Osteocyte (in vitro differentiated cells): ENCODE results near the gene LRRC51. TPM values are rescaled to one million over a fixed set of nuclear protein-coding genes. Genes with fewer than 3 reads are reported as not detected.

Source experiments
- DNase-seq: peaks from one replicate; pipeline ENCODE4 v3.0.0; 2021; ENCODE audit warnings: mixed read lengths; ENCODE audit not compliant: unreplicated experiment; ENCODE audit errors: extremely low spot score
- H3K27ac Mint-ChIP-seq: one replicate; pipeline ENCODE4 v1.8.0; 2021; ENCODE audit warnings: mild to moderate bottlenecking, mixed read lengths; ENCODE audit not compliant: unreplicated experiment
- H3K27me3 Mint-ChIP-seq: one replicate; pipeline ENCODE4 v1.8.0; 2021; ENCODE audit warnings: mixed read lengths; ENCODE audit not compliant: unreplicated experiment
- H3K36me3 Mint-ChIP-seq: one replicate; pipeline ENCODE4 v1.8.0; 2021; ENCODE audit warnings: mixed read lengths; ENCODE audit not compliant: unreplicated experiment
- H3K4me1 Mint-ChIP-seq: one replicate; pipeline ENCODE4 v1.8.0; 2021; ENCODE audit warnings: mixed read lengths; ENCODE audit not compliant: unreplicated experiment
- H3K4me3 Mint-ChIP-seq: one replicate; pipeline ENCODE4 v1.8.0; 2021; ENCODE audit warnings: mild to moderate bottlenecking, moderate library complexity, mixed read lengths; ENCODE audit not compliant: unreplicated experiment
- H3K9me3 Mint-ChIP-seq: one replicate; pipeline ENCODE4 v1.8.0; 2021; ENCODE audit warnings: mixed read lengths; ENCODE audit not compliant: unreplicated experiment
- CTCF ChIP-seq: fragments of 200-600 bp; sonication (generic); IDR thresholded peaks from 2 replicates; pipeline ENCODE4 v1.5.0; 2021; ENCODE audit warnings: antibody characterized with exemption, mild to moderate bottlenecking, moderate library complexity
- total RNA-seq: library from RNA; stranded (reverse); gene quantifications from 2 replicates; pipeline ENCODE4 v1.2.1, GENCODE V29; 2021

Gene LRRC51
- total RNA-seq, 1 donor from 2014 or later = 9.1 TPM

GRCh38 chr11:72119198-72119597, 38.5 kb downstream of the LRRC51 start:
- DNase-seq = no peak
- no peak overlapping the region for H3K4me3 Mint-ChIP-seq
- no peaks in the 10 kb centered on the region for H3K4me1 Mint-ChIP-seq
- H3K27me3 Mint-ChIP-seq = peaks cover 15% of the 10 kb centered on the region
- TF ChIP-seq CTCF = no peak
- no peaks in the 10 kb centered on the region for H3K36me3 Mint-ChIP-seq
- H3K9me3 Mint-ChIP-seq = no peaks in the 10 kb centered on the region
- no peak overlapping the region for H3K27ac Mint-ChIP-seq

DNA sequence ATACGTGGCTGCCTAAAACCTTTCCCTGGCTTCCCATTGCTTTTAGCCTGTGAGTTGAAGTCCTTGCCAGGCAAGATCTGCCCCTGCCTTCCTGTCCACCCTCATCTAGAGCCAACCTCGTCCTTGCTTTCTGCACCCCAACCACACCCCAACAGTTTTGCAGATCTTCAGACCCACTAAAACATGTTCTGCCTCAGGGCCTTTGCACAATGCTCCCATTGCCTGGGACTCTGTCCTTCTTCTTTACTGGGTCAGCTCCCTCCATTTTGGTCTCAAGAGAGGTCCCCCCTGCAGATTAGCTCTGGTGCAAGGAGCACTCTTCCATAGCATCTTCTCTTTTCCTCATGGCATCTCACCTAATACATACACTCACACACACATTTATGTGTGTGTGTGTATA, 40.3 kb downstream of the LRRC51 start:
- Mint-ChIP-seq H3K9me3 (no peaks in the 10 kb centered on the region), H3K4me1 (no peaks in the 10 kb centered on the region), H3K27ac (no peak overlapping the region), H3K4me3 (no peak overlapping the region), H3K36me3 (no peaks in the 10 kb centered on the region), H3K27me3 (peaks cover 31% of the 10 kb centered on the region)
- no peak for DNase-seq
- no peak for TF ChIP-seq CTCF

GRCh38 chr11:72122607-72123006, 42.0 kb downstream of the LRRC51 start:
- H3K36me3 Mint-ChIP-seq = peaks cover under 1% of the 10 kb centered on the region
- H3K27me3 Mint-ChIP-seq = peaks cover 39% of the 10 kb centered on the region
- no peaks in the 10 kb centered on the region for H3K4me1 Mint-ChIP-seq
- DNase-seq = no peak
- no peak for TF ChIP-seq CTCF
- peaks cover under 1% of the 10 kb centered on the region for H3K9me3 Mint-ChIP-seq
- no peak overlapping the region for H3K27ac Mint-ChIP-seq
- no peak overlapping the region for H3K4me3 Mint-ChIP-seq

DNA sequence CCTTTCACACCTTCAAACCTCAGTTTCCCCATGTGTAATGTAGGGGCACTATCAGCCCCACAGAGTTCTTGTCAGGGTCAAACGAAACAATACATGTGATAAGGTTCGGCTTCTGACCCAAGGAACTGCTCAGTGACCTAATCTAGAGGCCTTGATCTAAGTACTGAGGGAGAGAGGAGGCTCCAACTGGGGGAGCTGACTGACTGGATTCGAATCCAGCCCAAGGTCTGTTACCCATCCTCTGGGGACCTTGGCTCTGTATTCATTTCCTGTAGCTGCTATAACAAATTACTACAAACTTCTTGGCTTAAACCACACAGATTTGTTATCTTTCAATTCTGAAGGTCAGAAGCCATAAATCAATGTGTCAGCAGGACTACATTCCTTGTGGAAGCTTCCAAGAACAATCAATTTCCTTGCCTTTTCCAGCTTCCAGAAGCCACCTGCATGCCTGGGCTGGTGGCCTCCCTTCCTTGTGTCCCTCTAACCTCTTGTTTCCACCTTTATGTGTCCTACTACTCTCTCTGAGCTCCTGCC, 42.5 kb downstream of the LRRC51 start:
- no peaks in the 10 kb centered on the region for H3K4me1 Mint-ChIP-seq
- H3K9me3 Mint-ChIP-seq = peaks cover 5% of the 10 kb centered on the region
- H3K36me3 Mint-ChIP-seq = peaks cover 3% of the 10 kb centered on the region
- H3K27ac Mint-ChIP-seq = no peak overlapping the region
- H3K27me3 Mint-ChIP-seq = peaks cover 43% of the 10 kb centered on the region
- H3K4me3 Mint-ChIP-seq = no peak overlapping the region
- TF ChIP-seq CTCF = no peak
- DNase-seq = no peak

- Mint-ChIP-seq H3K9me3 (peaks cover 9% of the 10 kb centered on the region), H3K27ac (no peak overlapping the region), H3K36me3 (peaks cover 6% of the 10 kb centered on the region), H3K4me3 (no peak overlapping the region), H3K4me1 (no peaks in the 10 kb centered on the region), H3K27me3 (peaks cover 52% of the 10 kb centered on the region)
- DNase-seq = no peak
- no peak for TF ChIP-seq CTCF
Observed at GRCh38 chr11:72124046-72124445, 43.4 kb downstream of the LRRC51 start.
